PFSK-1 (cell line): ENCODE results near the gene KCNK6.

Source experiments
- SIN3A ChIP-seq: IDR thresholded peaks from 2 replicates; pipeline ENCODE4 v1.6.1; 2012; ENCODE audit warnings: mild to moderate bottlenecking, low read length, moderate library complexity, borderline replicate concordance; ENCODE audit not compliant: insufficient read depth
- TAF1 ChIP-seq: IDR thresholded peaks from 2 replicates; pipeline ENCODE4 v1.6.1; 2012; ENCODE audit warnings: low read length, control low read depth, borderline replicate concordance; ENCODE audit not compliant: insufficient read depth

DNA sequence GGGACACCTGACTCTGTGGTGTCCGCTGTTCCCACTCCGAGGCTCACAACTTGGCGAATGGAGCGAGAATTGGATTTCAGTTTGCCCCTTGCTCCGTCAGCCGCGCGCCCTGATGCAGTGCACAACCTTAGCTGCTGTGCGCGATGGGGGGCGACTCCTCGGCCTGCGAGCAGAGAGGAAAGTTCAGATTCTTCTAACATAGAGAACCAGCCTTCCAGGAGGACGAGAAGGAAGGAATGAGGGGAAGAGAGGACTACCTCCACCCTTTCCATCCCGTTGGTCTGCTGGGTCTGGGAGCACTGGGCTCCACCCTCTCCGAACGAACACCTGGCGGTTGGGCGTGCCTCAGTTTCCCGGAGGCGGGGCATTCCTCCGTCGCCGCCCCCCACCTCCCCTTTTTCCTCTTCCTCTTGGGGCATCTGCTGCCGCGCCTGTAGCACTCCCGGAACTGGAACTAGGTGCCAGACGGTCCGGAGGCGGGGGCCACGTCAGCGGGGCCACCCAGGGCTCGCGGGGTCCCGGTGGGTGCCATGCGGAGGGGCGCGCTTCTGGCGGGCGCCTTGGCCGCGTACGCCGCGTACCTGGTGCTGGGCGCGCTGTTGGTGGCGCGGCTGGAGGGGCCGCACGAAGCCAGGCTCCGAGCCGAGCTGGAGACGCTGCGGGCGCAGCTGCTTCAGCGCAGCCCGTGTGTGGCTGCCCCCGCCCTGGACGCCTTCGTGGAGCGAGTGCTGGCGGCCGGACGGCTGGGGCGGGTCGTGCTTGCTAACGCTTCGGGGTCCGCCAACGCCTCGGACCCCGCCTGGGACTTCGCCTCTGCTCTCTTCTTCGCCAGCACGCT lies at the start of gene KCNK6:
- no peak for TF ChIP-seq TAF1
- TF ChIP-seq SIN3A = no peak
